Effector memory CD4-positive, alpha-beta T cell (primary cell): ENCODE data around the gene TMCC2.

Experiments
- DNase-seq, 3 donors: peaks; one replicate each; pipeline ENCODE4 v3.0.0-alpha.2; 2020
- H3K27ac ChIP-seq: 2 replicates; pipeline ENCODE4 v1.7.0; 2013; ENCODE audit warnings: mild to moderate bottlenecking, low read length, moderate library complexity; ENCODE audit not compliant: insufficient read depth, poor library complexity, severe bottlenecking
- H3K27me3 ChIP-seq: replicated peaks from 2 replicates; pipeline ENCODE4 v1.7.0; 2013; ENCODE audit warnings: mild to moderate bottlenecking, low read length; ENCODE audit not compliant: insufficient read depth, control insufficient read depth, poor library complexity, severe bottlenecking
- H3K36me3 ChIP-seq: 2 replicates; pipeline ENCODE4 v1.7.0; 2013; ENCODE audit warnings: mild to moderate bottlenecking, low read length, moderate library complexity; ENCODE audit not compliant: control insufficient read depth, insufficient read depth
- H3K4me1 ChIP-seq: 2 replicates; pipeline ENCODE4 v1.7.0; 2013; ENCODE audit warnings: low read length, mild to moderate bottlenecking; ENCODE audit not compliant: control insufficient read depth, insufficient read depth, poor library complexity, severe bottlenecking
- H3K4me3 ChIP-seq: 2 replicates; pipeline ENCODE4 v1.7.0; 2013; ENCODE audit warnings: low read length, low read depth, mild to moderate bottlenecking; ENCODE audit not compliant: insufficient read depth, poor library complexity, severe bottlenecking
- H3K9me3 ChIP-seq: 2 replicates; pipeline ENCODE4 v1.7.0; 2013; ENCODE audit warnings: mild to moderate bottlenecking, low read length, moderate library complexity; ENCODE audit not compliant: control insufficient read depth

Gene TMCC2

DNA sequence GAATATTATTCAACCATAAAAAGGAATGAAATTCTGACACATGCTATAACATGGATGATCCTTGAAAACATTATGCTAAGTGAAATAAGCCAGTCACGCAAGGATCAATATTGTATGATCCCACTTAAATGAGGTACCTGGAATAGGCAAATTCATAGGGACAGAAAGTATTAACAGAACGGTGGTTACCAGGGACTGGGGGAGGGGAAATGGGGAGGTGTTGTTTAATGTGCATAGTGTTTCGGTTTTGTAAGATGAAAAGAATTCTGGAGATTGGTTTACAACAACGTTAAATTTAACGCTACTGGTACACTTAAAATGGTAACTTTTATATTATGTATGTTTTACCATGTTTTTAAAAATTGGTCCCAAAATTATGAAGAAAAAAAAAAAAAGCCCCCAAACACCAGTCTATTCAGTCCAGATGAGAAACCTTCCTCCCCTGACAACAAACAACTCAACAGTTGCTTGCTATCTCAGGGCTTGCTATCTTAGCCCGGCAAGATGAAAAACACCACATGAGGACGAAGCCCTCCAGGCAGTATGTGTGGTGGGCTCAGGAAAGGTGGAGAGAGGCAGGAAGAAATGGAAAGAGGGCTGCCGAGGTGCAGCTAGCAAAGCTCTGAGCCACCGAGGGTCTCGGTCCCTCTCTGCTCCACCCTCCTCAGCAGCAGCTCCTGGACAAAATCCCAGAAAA is 85.3 kb downstream of the TMCC2 start:
- peak overlapping the region; percentile 24 for H3K4me3 ChIP-seq
- H3K36me3 ChIP-seq: peaks cover 41% of the 10 kb centered on the region
- no peaks in the 10 kb centered on the region for H3K9me3 ChIP-seq
- DNase-seq: no peak
- H3K27me3 ChIP-seq: no peaks in the 10 kb centered on the region
- peak overlapping the region; percentile 62 for H3K27ac ChIP-seq
- H3K4me1 ChIP-seq: peaks cover 48% of the 10 kb centered on the region

DNA sequence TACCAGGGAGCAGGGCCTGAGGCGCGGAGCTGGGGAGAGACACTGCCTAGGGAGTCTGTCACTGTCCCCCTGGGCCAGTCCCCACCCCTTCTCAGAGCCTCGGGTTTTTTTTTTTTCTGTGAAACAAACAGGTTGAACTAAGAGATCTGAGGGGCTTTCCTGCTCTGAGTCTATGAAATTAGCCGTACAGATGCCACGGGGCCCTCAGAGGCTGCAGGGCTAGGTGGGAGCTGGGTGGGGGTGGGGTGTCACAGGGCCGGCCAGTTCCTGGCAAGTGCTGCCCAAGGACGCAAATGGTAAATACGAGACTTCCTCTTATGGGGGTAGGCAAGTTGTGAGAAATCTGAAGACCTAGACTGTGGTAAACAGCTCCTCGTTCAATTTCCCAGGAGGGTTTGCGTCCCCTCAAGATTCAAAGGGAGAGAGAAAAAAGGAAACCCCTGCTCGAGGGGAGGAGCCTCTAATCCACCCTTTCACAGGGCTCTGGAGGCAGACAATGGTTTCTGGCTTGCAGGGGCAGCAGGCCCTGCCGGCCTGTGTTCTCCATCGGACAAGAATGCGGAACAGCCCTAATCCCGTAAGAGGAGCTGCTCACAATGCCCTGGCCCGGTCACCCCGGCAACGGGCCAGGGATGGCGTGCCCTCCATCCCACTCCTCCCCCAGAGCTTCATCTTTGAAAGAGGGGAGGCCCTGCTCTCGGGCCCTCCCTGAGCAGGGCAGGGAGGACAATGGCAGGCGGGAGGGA is 86.0 kb downstream of the TMCC2 start:
- DNase-seq: no peak
- Histone ChIP-seq H3K9me3 (no peaks in the 10 kb centered on the region), H3K27ac (peak overlapping the region; percentile 62), H3K4me3 (peak overlapping the region; percentile 24), H3K36me3 (peaks cover 34% of the 10 kb centered on the region), H3K27me3 (no peaks in the 10 kb centered on the region), H3K4me1 (peaks cover 56% of the 10 kb centered on the region)

- Histone ChIP-seq H3K4me3 (no peak overlapping the region), H3K4me1 (peaks cover 67% of the 10 kb centered on the region), H3K9me3 (no peaks in the 10 kb centered on the region), H3K27me3 (no peaks in the 10 kb centered on the region), H3K27ac (no peak overlapping the region), H3K36me3 (peaks cover 20% of the 10 kb centered on the region)
- no peak for DNase-seq
Observed at GRCh38 chr1:205315008-205315618, 87.4 kb downstream of the TMCC2 start.

DNA sequence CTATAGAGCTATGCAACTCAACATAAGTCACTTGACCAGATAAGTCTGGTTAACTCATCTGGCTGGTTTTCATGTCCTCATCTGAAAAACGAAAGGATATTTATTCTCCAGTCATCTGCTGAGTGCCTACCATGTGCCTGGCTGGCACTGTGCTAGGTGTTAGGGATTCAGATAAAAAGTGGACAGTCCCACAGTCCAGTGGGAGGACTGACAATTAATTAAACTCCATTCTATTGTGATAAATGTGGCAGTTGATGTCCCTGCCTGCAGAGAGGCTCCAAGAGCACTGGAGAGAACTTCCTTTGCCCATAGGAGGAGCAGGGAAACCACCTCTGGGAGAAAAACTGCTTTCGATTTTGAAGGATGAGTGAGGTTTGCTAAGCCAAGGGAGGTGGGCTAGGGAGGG is 88.4 kb downstream of the TMCC2 start:
- Histone ChIP-seq H3K27me3 (no peaks in the 10 kb centered on the region), H3K9me3 (no peaks in the 10 kb centered on the region), H3K4me1 (peaks cover 67% of the 10 kb centered on the region), H3K4me3 (no peak overlapping the region), H3K27ac (peak overlapping the region; percentile 12), H3K36me3 (peaks cover 10% of the 10 kb centered on the region)
- DNase-seq: no peak

- no peak for DNase-seq
- H3K4me1 ChIP-seq: peaks cover 72% of the 10 kb centered on the region
- H3K9me3 ChIP-seq: no peaks in the 10 kb centered on the region
- no peaks in the 10 kb centered on the region for H3K27me3 ChIP-seq
- H3K27ac ChIP-seq: no peak overlapping the region
- no peak overlapping the region for H3K4me3 ChIP-seq
- H3K36me3 ChIP-seq: no peaks in the 10 kb centered on the region
Observed at GRCh38 chr1:205317311-205317917, 89.7 kb downstream of the TMCC2 start.

DNA sequence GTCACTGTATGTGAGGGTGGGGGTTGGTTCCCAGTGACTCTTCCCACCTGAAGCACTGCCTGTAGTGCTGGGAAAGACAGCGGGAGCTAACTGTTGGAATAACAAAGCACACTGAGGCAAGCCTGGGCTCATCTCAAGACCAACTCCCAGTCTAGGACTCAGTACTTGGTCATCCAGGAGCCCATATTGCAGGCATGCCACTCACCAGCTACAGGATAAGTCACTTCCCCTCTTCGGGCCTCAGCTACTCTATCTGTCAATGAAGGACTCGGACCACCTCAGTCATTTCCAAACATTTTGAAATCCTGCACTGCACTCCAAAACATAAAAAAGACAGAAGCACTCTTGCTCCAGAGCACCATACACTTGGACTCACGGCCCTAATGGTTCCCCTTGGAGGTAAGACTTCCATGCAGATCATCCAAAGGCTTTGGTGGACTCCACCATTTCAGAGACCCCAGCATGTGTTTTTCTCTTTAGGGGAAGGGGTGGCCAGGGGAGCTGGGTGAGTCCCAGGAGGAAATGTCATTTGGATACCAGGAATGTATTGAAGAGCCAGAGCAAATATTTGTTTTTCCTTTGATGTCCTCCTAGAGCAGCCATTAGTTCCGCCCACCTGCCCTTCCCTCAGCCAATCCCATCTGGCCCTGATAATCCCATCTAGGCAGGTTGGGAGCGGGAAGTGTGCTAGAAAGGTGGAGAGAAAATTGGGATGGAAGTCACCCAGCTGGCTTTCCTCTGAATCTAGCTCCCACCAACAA is 90.7 kb downstream of the TMCC2 start:
- DNase-seq: no peak
- Histone ChIP-seq H3K4me3 (peak overlapping the region; percentile 94), H3K36me3 (no peaks in the 10 kb centered on the region), H3K27me3 (no peaks in the 10 kb centered on the region), H3K9me3 (no peaks in the 10 kb centered on the region), H3K27ac (no peak overlapping the region), H3K4me1 (peaks cover 68% of the 10 kb centered on the region)

GRCh38 chr1:205319081-205320018 is 91.6 kb downstream of the TMCC2 start:
- DNase-seq: no peak
- no peaks in the 10 kb centered on the region for H3K9me3 ChIP-seq
- H3K36me3 ChIP-seq: no peaks in the 10 kb centered on the region
- H3K4me1 ChIP-seq: peaks cover 58% of the 10 kb centered on the region
- peak overlapping the region; percentile 94 for H3K4me3 ChIP-seq
- H3K27me3 ChIP-seq: no peaks in the 10 kb centered on the region
- peak overlapping the region; percentile 26 for H3K27ac ChIP-seq

DNA sequence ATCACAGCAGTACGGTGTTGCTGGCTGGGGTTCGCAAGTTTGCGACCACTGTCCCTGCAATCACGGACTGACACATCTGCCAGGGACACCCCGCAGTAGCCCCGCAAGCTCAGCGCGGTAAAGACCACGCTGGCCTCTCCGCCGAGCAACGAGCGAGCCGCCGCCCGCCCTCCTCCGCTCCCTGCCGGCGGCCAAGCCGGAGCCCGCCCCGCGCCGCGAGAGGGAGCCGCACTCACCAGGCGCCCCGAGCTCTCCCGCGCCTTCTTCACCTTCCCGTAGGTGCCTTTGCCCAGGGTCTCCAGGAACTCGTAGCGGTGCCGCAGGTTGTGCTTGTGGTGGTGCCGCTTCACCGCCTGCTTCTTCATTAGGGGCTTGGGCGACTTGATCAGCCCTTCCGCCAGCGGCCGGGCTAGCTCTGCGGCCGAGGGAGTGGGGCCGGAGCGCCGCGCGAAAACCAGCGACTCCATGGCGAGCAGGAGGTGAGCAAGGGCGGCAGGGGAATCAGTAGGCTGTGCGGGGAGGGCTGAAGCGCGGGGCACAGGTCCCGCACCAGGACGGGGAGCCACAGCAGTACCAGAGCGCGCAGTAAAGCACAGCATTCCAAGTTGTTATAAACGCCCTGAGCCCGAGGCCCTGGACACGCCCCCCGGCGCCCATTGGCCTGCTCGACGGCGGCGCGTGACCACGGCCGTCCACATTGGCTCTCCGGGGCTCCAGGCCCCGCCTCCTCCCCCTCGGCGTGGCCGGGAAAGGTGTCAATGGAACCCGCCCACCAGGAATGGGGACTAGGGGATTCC is 93.6 kb downstream of the TMCC2 start, which contains the start of gene NUAK2:
Gene NUAK2 (minus strand): TSS at position 584 of the 797 bp plus-strand sequence. CDS start 117 bp downstream, at position 467.
- Histone ChIP-seq H3K4me1 (peaks cover 46% of the 10 kb centered on the region), H3K36me3 (no peaks in the 10 kb centered on the region), H3K27me3 (no peaks in the 10 kb centered on the region), H3K27ac (peak within 1 kb of the TSS; percentile 78), H3K4me3 (peak within 1 kb of the TSS; percentile 94), H3K9me3 (no peaks in the 10 kb centered on the region)
- peak; percentile 72 to 83 (median 77) for DNase-seq
